ENCODE data around the gene L3MBTL1. TPM values are rescaled to one million over a fixed set of nuclear protein-coding genes. Genes with fewer than 3 reads are reported as not detected.

Gene L3MBTL1
- total and polyA plus RNA-seq, 4 donors: 22.1 to 52.8 (median 29.5) TPM

DNA sequence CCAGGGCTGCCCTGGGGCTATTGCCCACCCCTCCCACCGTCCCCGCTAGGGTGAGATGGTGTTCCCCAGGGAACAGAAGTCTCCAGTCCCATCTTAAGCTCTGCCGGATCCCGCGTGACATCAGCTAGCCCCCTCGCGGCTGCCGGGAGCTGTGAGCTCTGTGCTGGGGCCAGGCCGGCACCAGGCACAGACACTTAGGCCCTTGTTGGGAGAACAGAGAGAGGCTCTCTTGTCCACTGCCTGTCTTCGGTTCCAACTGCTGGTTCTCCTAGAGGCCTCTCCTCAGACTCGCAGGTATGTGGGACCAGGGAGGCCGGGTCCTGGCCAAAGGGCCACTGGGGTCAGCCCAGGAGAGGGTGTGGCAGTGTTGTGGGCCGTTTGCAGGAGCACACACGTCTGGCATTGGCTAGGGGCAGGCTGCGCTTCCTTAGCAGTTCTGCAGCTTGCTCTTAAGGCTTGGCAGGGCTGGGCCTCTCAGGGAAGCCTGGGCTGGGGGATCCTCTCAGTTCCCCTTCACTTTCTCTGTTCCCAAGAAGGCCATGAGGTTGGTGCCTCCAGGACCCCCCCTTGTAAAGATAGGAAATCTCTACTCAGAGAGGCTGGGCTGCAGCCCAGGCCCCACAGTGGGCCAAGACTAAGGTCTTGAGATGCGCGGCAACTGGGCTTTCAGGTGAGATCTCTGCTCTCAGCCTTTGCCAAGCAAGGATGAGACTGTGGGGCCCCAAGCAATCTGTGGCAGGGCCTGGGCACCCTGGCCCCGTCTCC is 57.7 kb downstream of the L3MBTL1 start:
- peak in 2 of 6 donors; percentile 6 to 58 for DNase-seq (ENCODE audit: low read depth in 4 of 6, low spot score in 6 of 6)
- no peak overlapping the region for H3K27ac ChIP-seq (ENCODE audit: low read depth, low read length)
- H3K9me3 ChIP-seq (ENCODE audit: control insufficient read depth, insufficient read depth, low read length): no peaks in the 10 kb centered on the region
- 65% methylated on average over 16 of the region's 18 CpGs for WGBS (ENCODE audit: insufficient coverage)
- H3K4me1 ChIP-seq (ENCODE audit: control insufficient read depth, insufficient read depth, low read length): peaks cover 8% of the 10 kb centered on the region
- H3K4me3 ChIP-seq (ENCODE audit: low read depth, low read length): no peak overlapping the region
- H3K36me3 ChIP-seq (ENCODE audit: control insufficient read depth, insufficient read depth, low read length): no peaks in the 10 kb centered on the region
- no peaks in the 10 kb centered on the region for H3K27me3 ChIP-seq (ENCODE audit: control insufficient read depth, insufficient read depth, low read length)

DNA sequence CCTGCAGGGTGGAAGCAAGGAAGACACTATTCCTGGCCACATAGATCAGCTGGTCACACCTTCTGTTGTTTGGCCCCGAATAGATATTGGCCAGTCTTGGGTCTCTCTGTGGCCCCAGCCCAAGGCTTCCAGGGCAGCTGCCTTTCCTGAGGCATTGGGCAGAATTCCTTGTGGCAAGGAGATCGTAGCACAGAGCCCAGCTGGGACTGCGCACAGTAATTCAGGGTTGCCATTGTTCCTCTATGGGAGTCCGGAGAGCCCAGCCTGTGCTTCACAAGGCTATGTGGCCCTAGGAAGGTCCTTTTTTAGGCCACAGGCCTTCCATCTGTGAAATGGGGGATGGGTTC is 58.2 kb downstream of the L3MBTL1 start:
- DNase-seq (ENCODE audit: low read depth in 4 of 6, low spot score in 6 of 6): no peak
- Histone ChIP-seq H3K27ac (ENCODE audit: low read depth, low read length) (no peak overlapping the region), H3K36me3 (ENCODE audit: control insufficient read depth, insufficient read depth, low read length) (peaks cover 5% of the 10 kb centered on the region), H3K27me3 (ENCODE audit: control insufficient read depth, insufficient read depth, low read length) (no peaks in the 10 kb centered on the region), H3K9me3 (ENCODE audit: control insufficient read depth, insufficient read depth, low read length) (no peaks in the 10 kb centered on the region), H3K4me3 (ENCODE audit: low read depth, low read length) (no peak overlapping the region), H3K4me1 (ENCODE audit: control insufficient read depth, insufficient read depth, low read length) (peaks cover 8% of the 10 kb centered on the region)
- WGBS (ENCODE audit: insufficient coverage): 81% methylated on average over 4 of the region's 4 CpGs

DNA sequence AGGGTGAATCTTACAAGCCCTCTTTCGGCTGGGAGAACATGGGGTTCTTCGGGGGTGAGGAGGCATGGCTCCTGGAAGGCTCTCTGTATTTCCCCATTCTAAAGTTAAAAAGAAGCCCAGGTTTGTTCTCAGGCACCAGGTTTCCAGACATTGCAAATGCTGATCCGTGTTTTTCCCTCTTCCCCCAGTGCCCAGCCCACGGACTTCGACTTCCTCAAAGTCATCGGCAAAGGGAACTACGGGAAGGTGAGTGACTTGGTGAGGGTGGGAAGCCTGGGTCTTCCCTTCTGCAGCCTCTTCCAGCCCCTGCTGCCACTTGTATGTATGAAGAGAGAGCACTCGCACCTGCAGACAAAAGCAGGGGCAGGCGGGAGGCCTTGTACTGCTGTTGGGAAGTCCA is 60.0 kb downstream of the L3MBTL1 start:
- no peak for DNase-seq (ENCODE audit: low read depth in 4 of 6, low spot score in 6 of 6)
- Histone ChIP-seq H3K36me3 (ENCODE audit: control insufficient read depth, insufficient read depth, low read length) (peaks cover 8% of the 10 kb centered on the region), H3K9me3 (ENCODE audit: control insufficient read depth, insufficient read depth, low read length) (no peaks in the 10 kb centered on the region), H3K4me3 (ENCODE audit: low read depth, low read length) (no peak overlapping the region), H3K27me3 (ENCODE audit: control insufficient read depth, insufficient read depth, low read length) (no peaks in the 10 kb centered on the region), H3K27ac (ENCODE audit: low read depth, low read length) (no peak overlapping the region), H3K4me1 (ENCODE audit: control insufficient read depth, insufficient read depth, low read length) (peaks cover 8% of the 10 kb centered on the region)
- 85% methylated on average over 7 of the region's 9 CpGs for WGBS (ENCODE audit: insufficient coverage)

GRCh38 chr20:43568706-43569105 is 61.2 kb downstream of the L3MBTL1 start:
- no peak overlapping the region for H3K27ac ChIP-seq (ENCODE audit: low read depth, low read length)
- peaks cover 8% of the 10 kb centered on the region for H3K4me1 ChIP-seq (ENCODE audit: control insufficient read depth, insufficient read depth, low read length)
- H3K36me3 ChIP-seq (ENCODE audit: control insufficient read depth, insufficient read depth, low read length): peaks cover 8% of the 10 kb centered on the region
- no peaks in the 10 kb centered on the region for H3K27me3 ChIP-seq (ENCODE audit: control insufficient read depth, insufficient read depth, low read length)
- H3K9me3 ChIP-seq (ENCODE audit: control insufficient read depth, insufficient read depth, low read length): no peaks in the 10 kb centered on the region
- H3K4me3 ChIP-seq (ENCODE audit: low read depth, low read length): no peak overlapping the region
- no peak for DNase-seq (ENCODE audit: low read depth in 4 of 6, low spot score in 6 of 6)
- 90% methylated on average over 4 of the region's 4 CpGs for WGBS (ENCODE audit: insufficient coverage)

GRCh38 chr20:43569282-43569681 is 61.8 kb downstream of the L3MBTL1 start:
- H3K4me3 ChIP-seq (ENCODE audit: low read depth, low read length): no peak overlapping the region
- peaks cover 8% of the 10 kb centered on the region for H3K4me1 ChIP-seq (ENCODE audit: control insufficient read depth, insufficient read depth, low read length)
- 96% methylated on average over 8 of the region's 10 CpGs for WGBS (ENCODE audit: insufficient coverage)

DNA sequence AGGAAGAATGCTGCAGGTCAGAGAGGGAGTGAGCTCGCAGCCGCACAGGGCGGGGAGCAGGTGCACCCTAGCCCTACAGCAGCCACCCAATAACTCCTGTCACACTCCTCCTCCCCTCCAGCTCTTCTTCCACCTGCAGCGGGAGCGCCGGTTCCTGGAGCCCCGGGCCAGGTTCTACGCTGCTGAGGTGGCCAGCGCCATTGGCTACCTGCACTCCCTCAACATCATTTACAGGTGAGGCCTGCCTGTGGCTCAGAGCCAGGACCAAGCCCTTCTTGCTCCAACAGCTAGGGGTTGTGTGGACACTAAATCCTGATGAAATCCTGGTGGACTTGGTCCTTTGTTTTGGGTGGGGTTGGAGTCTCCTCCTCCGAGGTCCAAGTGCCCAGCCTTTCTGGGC is 63.0 kb downstream of the L3MBTL1 start:
- H3K4me3 ChIP-seq (ENCODE audit: low read depth, low read length): no peak overlapping the region
- no peaks in the 10 kb centered on the region for H3K27me3 ChIP-seq (ENCODE audit: control insufficient read depth, insufficient read depth, low read length)
- peaks cover 8% of the 10 kb centered on the region for H3K36me3 ChIP-seq (ENCODE audit: control insufficient read depth, insufficient read depth, low read length)
- H3K9me3 ChIP-seq (ENCODE audit: control insufficient read depth, insufficient read depth, low read length): no peaks in the 10 kb centered on the region
- DNase-seq (ENCODE audit: low read depth in 4 of 6, low spot score in 6 of 6): no peak
- 88% methylated on average over 7 of the region's 10 CpGs for WGBS (ENCODE audit: insufficient coverage)
- H3K27ac ChIP-seq (ENCODE audit: low read depth, low read length): no peak overlapping the region
- H3K4me1 ChIP-seq (ENCODE audit: control insufficient read depth, insufficient read depth, low read length): peaks cover 3% of the 10 kb centered on the region

More at GRCh38 chr20:43569282-43569681, 61.8 kb downstream of the L3MBTL1 start:
- Histone ChIP-seq H3K36me3 (ENCODE audit: control insufficient read depth, insufficient read depth, low read length) (peaks cover 8% of the 10 kb centered on the region), H3K9me3 (ENCODE audit: control insufficient read depth, insufficient read depth, low read length) (no peaks in the 10 kb centered on the region), H3K27me3 (ENCODE audit: control insufficient read depth, insufficient read depth, low read length) (no peaks in the 10 kb centered on the region), H3K27ac (ENCODE audit: low read depth, low read length) (no peak overlapping the region)
- DNase-seq (ENCODE audit: low read depth in 4 of 6, low spot score in 6 of 6): no peak

- Histone ChIP-seq H3K9me3 (ENCODE audit: control insufficient read depth, insufficient read depth, low read length) (no peaks in the 10 kb centered on the region), H3K27me3 (ENCODE audit: control insufficient read depth, insufficient read depth, low read length) (no peaks in the 10 kb centered on the region), H3K4me3 (ENCODE audit: low read depth, low read length) (no peak overlapping the region), H3K36me3 (ENCODE audit: control insufficient read depth, insufficient read depth, low read length) (peaks cover 12% of the 10 kb centered on the region), H3K27ac (ENCODE audit: low read depth, low read length) (no peak overlapping the region), H3K4me1 (ENCODE audit: control insufficient read depth, insufficient read depth, low read length) (no peaks in the 10 kb centered on the region)
- DNase-seq (ENCODE audit: low read depth in 4 of 6, low spot score in 6 of 6): no peak
- 82% methylated on average over 1 of the region's 3 CpGs for WGBS (ENCODE audit: insufficient coverage)
Observed at GRCh38 chr20:43571310-43571709, 63.8 kb downstream of the L3MBTL1 start.

- 92% methylated on average over 3 of the region's 6 CpGs for WGBS (ENCODE audit: insufficient coverage)
- peaks cover 14% of the 10 kb centered on the region for H3K36me3 ChIP-seq (ENCODE audit: control insufficient read depth, insufficient read depth, low read length)
- H3K27ac ChIP-seq (ENCODE audit: low read depth, low read length): no peak overlapping the region
- H3K4me3 ChIP-seq (ENCODE audit: low read depth, low read length): no peak overlapping the region
- H3K9me3 ChIP-seq (ENCODE audit: control insufficient read depth, insufficient read depth, low read length): no peaks in the 10 kb centered on the region
- no peak for DNase-seq (ENCODE audit: low read depth in 4 of 6, low spot score in 6 of 6)
- no peaks in the 10 kb centered on the region for H3K27me3 ChIP-seq (ENCODE audit: control insufficient read depth, insufficient read depth, low read length)
- no peaks in the 10 kb centered on the region for H3K4me1 ChIP-seq (ENCODE audit: control insufficient read depth, insufficient read depth, low read length)
Observed at GRCh38 chr20:43571771-43572170, 64.3 kb downstream of the L3MBTL1 start.

GRCh38 chr20:43572891-43573290 is 65.4 kb downstream of the L3MBTL1 start:
- Histone ChIP-seq H3K4me1 (ENCODE audit: control insufficient read depth, insufficient read depth, low read length) (no peaks in the 10 kb centered on the region), H3K9me3 (ENCODE audit: control insufficient read depth, insufficient read depth, low read length) (no peaks in the 10 kb centered on the region), H3K27me3 (ENCODE audit: control insufficient read depth, insufficient read depth, low read length) (no peaks in the 10 kb centered on the region), H3K36me3 (ENCODE audit: control insufficient read depth, insufficient read depth, low read length) (peaks cover 14% of the 10 kb centered on the region), H3K27ac (ENCODE audit: low read depth, low read length) (no peak overlapping the region), H3K4me3 (ENCODE audit: low read depth, low read length) (no peak overlapping the region)
- DNase-seq (ENCODE audit: low read depth in 4 of 6, low spot score in 6 of 6): no peak
- 94% methylated on average over 8 of the region's 8 CpGs for WGBS (ENCODE audit: insufficient coverage)

- Histone ChIP-seq H3K36me3 (ENCODE audit: control insufficient read depth, insufficient read depth, low read length) (peaks cover 9% of the 10 kb centered on the region), H3K4me3 (ENCODE audit: low read depth, low read length) (no peak overlapping the region), H3K27me3 (ENCODE audit: control insufficient read depth, insufficient read depth, low read length) (no peaks in the 10 kb centered on the region), H3K4me1 (ENCODE audit: control insufficient read depth, insufficient read depth, low read length) (no peaks in the 10 kb centered on the region), H3K9me3 (ENCODE audit: control insufficient read depth, insufficient read depth, low read length) (no peaks in the 10 kb centered on the region), H3K27ac (ENCODE audit: low read depth, low read length) (no peak overlapping the region)
- 87% methylated on average over 9 of the region's 10 CpGs for WGBS (ENCODE audit: insufficient coverage)
- DNase-seq (ENCODE audit: low read depth in 4 of 6, low spot score in 6 of 6): no peak
Observed at GRCh38 chr20:43576108-43576507, 68.6 kb downstream of the L3MBTL1 start.
